Measurements from ENCODE around the gene TBC1D14.

Gene TBC1D14

GRCh38 chr4:6932475-6932874 lies 22.8 kb downstream of the TBC1D14 start:
- DNase-seq, result no peak

- no peak for DNase-seq
Observed at GRCh38 chr4:6932918-6933317, 23.3 kb downstream of the TBC1D14 start.

DNA sequence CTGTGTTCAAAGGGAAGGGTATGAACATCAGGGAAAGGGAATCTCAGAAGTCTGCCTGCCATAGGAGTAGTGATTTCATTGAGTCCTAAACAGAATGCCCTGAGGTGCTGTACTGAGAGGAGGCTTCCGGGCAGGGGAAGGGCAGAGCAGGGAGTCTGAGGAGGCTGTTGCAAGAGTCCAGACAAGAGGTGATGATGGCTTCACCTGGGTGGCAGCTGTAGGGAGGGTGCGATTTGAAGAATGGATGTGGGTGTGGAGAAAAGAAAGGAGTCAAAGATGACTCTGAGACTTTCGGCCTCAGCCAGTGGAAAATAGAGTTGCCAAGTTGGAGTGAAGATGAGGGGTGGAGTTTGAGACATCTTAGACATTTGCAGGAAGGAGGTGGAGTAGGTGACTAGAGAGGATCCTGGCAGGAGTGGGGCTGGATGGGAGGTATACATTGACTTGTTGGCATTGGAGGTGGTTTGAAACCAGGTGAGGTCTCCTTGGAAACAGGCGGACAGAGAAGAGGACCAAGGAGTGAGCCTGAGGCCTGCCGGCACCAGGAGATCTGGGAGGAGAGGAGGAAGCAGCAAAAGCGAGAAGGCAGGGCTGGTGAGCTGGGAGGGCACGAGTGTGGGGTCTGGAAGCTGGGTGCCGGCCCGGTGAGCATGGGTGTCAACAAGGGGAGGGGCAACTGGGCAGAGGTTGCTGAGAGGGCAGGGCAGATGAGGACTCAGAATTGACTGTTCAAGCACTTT lies 24.2 kb downstream of the TBC1D14 start:
- DNase-seq, result no peak

- no peak for DNase-seq
Observed at GRCh38 chr4:6935965-6936364, 26.3 kb downstream of the TBC1D14 start.

DNA sequence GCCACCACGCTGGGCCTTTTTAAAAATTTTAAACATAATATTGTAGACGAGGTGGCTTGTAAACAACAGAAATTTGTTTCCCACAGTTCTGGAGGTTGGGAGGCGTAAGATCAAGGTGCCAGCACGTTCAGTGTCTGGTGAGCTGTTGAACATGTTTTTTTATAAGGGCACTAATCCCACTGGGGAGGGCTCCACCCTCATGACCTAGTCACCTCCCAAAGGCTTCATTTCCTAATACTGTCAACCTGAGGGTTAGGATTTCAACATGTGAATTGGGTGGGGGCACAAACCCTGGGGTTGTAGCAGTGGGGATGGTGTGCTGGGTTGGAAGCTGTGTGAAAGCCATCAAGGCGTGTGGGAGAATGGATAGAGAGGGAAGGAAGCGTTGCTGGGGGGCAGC lies 27.6 kb downstream of the TBC1D14 start:
- no peak for DNase-seq

GRCh38 chr4:6937754-6938153 lies 28.1 kb downstream of the TBC1D14 start:
- no peak for DNase-seq

GRCh38 chr4:6938237-6938636 lies 28.6 kb downstream of the TBC1D14 start:
- DNase-seq, result no peak

- DNase-seq, result no peak
Observed at GRCh38 chr4:6938647-6939271, 29.1 kb downstream of the TBC1D14 start.

- no peak for DNase-seq
Observed at GRCh38 chr4:6939761-6940743, 30.4 kb downstream of the TBC1D14 start.

GRCh38 chr4:6940744-6941137 lies 31.1 kb downstream of the TBC1D14 start:
- no peak for DNase-seq

DNA sequence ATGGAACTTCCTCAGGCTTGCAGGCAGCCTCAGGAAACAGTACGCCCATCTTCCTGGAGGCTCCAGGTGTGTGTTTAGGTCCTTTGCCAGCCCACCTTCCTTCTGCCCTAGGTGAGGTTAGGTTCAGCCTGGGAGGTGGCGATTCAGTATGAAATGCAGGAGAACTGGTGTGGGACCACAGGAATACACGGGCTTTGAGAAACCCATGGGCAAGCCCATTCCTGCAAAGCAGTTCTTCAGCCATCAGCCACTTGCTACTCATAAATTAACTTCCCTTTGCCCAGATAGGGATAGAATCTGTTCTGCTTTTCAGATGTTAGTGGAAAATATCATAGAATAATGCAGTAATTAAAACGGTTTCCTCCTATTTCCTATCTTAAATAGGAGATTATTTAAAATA lies 32.2 kb downstream of the TBC1D14 start:
- DNase-seq, result no peak

- no peak for DNase-seq
Observed at GRCh38 chr4:6942238-6942800, 32.7 kb downstream of the TBC1D14 start.

GRCh38 chr4:6943012-6943884 lies 33.6 kb downstream of the TBC1D14 start:
- DNase-seq, result no peak

- DNase-seq, result no peak
Observed at GRCh38 chr4:6943885-6944225, 34.2 kb downstream of the TBC1D14 start.

DNA sequence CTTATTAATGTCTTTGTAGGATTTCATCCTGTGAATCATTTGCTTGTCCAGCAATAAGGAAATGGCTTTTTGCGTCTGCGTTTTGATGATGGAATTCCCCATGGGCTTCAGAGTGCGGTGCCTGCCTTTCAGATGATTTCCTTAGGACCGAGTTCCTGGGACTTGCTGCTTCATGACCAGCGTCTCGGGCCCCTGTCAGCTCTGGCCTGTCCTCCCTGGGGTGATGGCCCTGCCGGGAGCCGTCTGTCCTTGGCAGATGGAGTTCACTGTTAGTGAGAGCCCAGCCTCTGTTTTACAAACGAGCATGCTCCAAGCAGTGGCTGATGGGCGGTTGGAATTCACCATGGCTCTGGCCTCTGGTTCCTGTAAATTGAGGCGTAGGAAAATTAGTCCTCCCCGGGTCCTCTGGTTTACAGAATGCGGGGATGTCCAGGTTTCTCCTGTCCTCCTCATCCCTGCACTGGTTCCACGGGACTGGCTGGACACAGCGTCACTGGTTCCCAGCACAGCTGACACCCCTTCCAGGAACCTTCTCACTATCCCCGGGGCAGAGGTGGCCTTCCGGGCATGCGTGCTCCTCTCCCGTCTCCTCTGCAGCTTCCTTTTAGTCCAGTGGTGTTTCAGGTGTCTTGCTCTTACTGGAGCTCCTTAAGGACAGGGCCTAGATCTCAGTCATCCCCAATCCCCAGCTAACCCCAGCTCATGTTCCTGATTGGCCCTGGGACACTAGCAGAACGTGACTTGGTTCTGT lies 34.9 kb downstream of the TBC1D14 start:
- DNase-seq, result no peak

DNA sequence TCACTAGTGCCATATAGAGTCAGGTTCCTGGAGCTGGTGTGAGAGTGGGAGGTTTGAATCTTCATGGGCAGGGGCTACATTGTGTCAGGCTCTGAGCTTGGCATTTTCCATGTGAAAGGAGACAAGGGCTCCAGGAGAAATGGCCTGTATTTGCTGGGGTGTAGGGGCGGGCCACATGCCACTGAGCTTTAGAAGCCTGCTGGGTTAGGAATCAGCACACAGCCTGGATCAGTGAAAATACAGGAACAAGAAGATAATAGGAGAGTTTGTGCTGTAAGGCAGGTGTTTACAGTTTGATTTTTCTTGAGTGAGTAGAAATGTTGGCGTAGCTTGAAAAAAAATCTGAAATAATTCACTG lies 35.4 kb downstream of the TBC1D14 start:
- DNase-seq, result no peak

DNA sequence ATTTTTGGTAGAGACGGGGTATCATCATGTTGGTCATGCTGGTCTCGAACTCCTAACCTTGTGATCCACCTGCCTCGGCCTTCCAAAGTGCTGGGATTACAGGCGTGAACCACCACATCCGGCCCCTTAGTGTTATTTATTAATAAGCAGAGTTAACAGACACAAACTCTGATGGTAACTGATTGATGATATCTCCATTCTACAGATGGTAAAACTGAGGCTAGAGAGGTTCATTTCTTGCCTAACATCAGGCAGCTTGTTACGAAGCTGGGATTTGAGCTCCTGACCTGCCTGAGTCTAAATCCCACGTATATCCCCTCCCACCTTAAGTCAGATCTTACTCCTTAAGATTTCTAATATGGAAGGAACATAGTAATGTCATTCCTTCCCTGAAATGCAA lies 36.9 kb downstream of the TBC1D14 start:
- no peak for DNase-seq

DNA sequence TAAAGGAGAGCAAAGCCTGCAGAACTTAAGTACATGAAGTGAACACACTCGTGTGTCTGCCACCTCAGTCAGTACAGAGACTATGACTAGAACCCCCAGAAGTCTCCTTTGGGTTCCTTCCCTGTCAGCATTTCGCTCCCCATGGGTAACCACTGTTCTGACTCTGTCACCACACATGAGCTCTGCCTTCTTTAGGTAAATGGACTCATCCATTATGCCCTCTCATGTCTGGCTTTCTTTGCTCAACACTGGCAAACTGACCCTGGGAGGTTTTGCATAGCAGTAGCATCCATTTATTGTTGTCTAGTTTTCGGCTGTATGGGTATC lies 38.5 kb downstream of the TBC1D14 start:
- DNase-seq, result no peak

- no peak for DNase-seq
Observed at GRCh38 chr4:6951880-6952381, 42.3 kb downstream of the TBC1D14 start.

DNA sequence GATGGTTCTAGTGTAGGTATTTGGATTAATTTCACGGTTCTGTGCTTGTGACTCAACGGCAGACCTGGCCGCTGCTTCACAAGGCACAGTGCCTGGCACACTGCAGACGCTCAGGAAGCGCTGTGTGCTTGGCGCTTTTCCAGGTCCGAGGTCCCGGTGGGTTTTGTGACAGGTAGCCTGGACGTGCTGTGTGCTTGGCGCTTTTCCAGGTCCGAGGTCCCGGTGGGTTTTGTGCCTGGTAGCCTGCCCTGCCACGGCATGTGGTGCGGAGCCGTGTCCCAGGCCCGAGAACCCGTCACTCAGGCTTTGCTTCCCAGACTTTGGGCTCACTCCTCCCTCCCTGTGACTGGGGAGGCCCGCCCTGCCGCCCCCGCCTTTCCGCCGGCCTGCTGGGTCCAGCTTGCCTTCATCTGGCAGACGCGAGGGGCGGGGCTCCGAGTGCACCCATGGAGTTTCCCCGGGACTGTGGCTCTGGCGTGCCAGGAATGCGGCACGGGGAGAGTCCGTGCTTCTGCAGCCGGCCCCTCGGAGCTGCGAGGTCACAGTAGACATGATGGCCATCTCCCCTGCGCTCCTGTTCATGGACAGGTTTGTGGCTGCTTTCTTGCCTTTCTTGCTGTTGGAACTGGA lies 44.2 kb downstream of the TBC1D14 start:
- DNase-seq, result no peak

- DNase-seq, result no peak
Observed at GRCh38 chr4:6955261-6955911, 45.8 kb downstream of the TBC1D14 start.

Data from cerebellar nuclear complex (tissue), 1 donor.